Muscle layer of duodenum (tissue), 2 donors: Measurements from ENCODE around the gene PRADC1.
A peak's percentile ranks its signal among the peaks of the same experiment; 100 is the strongest.

ENCODE experiments used
- H3K27ac ChIP-seq: one replicate; pipeline ENCODE4 v1.7.0; 2013; ENCODE audit warnings: mild to moderate bottlenecking, low read length
- H3K27me3 ChIP-seq: one replicate; pipeline ENCODE4 v1.7.0; 2013; ENCODE audit warnings: low read depth, mild to moderate bottlenecking, control low read depth, low read length
- H3K36me3 ChIP-seq, 2 donors: one replicate each; pipeline ENCODE4 v1.7.0; 2013; ENCODE audit warnings: low read length in 2 of 2, control low read depth in 1 of 2, mild to moderate bottlenecking in 1 of 2; ENCODE audit not compliant: insufficient read depth in 2 of 2, control insufficient read depth in 1 of 2
- H3K4me1 ChIP-seq, 2 donors: one replicate each; pipeline ENCODE4 v1.7.0; 2013; ENCODE audit warnings: low read length in 2 of 2, mild to moderate bottlenecking in 2 of 2, control low read depth in 1 of 2, moderate library complexity in 1 of 2; ENCODE audit not compliant: insufficient read depth in 2 of 2, control insufficient read depth in 1 of 2
- H3K4me3 ChIP-seq, 2 donors: one replicate each; pipeline ENCODE4 v1.7.0; 2013; ENCODE audit warnings: low read length in 2 of 2, low read depth in 1 of 2, mild to moderate bottlenecking in 1 of 2
- H3K9me3 ChIP-seq, 2 donors: one replicate each; pipeline ENCODE4 v1.7.0; 2013; ENCODE audit warnings: low read length in 2 of 2, control low read depth in 1 of 2, mild to moderate bottlenecking in 1 of 2; ENCODE audit not compliant: control insufficient read depth in 1 of 2
- donor health status: healthy.

The PRADC1 gene

GRCh38 chr2:73249636-73250035, 16.6 kb upstream of the PRADC1 start:
- Histone ChIP-seq H3K4me1 (peaks cover 0 to 5% of the 10 kb centered on the region in 2 donors), H3K4me3 (no peak overlapping the region), H3K9me3 (no peaks in the 10 kb centered on the region), H3K27me3 (no peaks in the 10 kb centered on the region), H3K27ac (no peak overlapping the region), H3K36me3 (peaks cover 88 to 90% of the 10 kb centered on the region in 2 donors)

GRCh38 chr2:73246850-73247249, 13.8 kb upstream of the PRADC1 start:
- Histone ChIP-seq H3K4me1 (peaks cover 0 to 5% of the 10 kb centered on the region in 2 donors), H3K9me3 (no peaks in the 10 kb centered on the region), H3K27me3 (no peaks in the 10 kb centered on the region), H3K36me3 (peaks cover 87 to 88% of the 10 kb centered on the region in 2 donors), H3K27ac (no peak overlapping the region), H3K4me3 (no peak overlapping the region)

GRCh38 chr2:73244580-73244979, 11.5 kb upstream of the PRADC1 start:
- Histone ChIP-seq H3K4me3 (no peak overlapping the region), H3K27ac (no peak overlapping the region), H3K9me3 (no peaks in the 10 kb centered on the region), H3K27me3 (no peaks in the 10 kb centered on the region), H3K4me1 (peaks cover 0 to 4% of the 10 kb centered on the region in 2 donors), H3K36me3 (peaks cover 74 to 84% of the 10 kb centered on the region in 2 donors)

- H3K4me1 ChIP-seq: no peaks in the 10 kb centered on the region
- H3K27ac ChIP-seq: no peak overlapping the region
- no peaks in the 10 kb centered on the region for H3K27me3 ChIP-seq
- no peaks in the 10 kb centered on the region for H3K9me3 ChIP-seq
- peaks cover 71 to 83% of the 10 kb centered on the region in 2 donors for H3K36me3 ChIP-seq
- H3K4me3 ChIP-seq: no peak overlapping the region
Measured at GRCh38 chr2:73243884-73244570, 11.0 kb upstream of the PRADC1 start.

GRCh38 chr2:73239776-73240175, 6.7 kb upstream of the PRADC1 start:
- Histone ChIP-seq H3K4me1 (peaks cover 10 to 19% of the 10 kb centered on the region in 2 donors), H3K27ac (no peak overlapping the region), H3K36me3 (peaks cover 39 to 45% of the 10 kb centered on the region in 2 donors), H3K9me3 (no peaks in the 10 kb centered on the region), H3K27me3 (no peaks in the 10 kb centered on the region), H3K4me3 (no peak overlapping the region)

- peaks cover 31 to 37% of the 10 kb centered on the region in 2 donors for H3K36me3 ChIP-seq
- no peaks in the 10 kb centered on the region for H3K9me3 ChIP-seq
- peaks cover 11 to 20% of the 10 kb centered on the region in 2 donors for H3K4me1 ChIP-seq
- H3K27me3 ChIP-seq: no peaks in the 10 kb centered on the region
- H3K27ac ChIP-seq: no peak overlapping the region
- no peak overlapping the region for H3K4me3 ChIP-seq
Measured at GRCh38 chr2:73238976-73239375, 5.9 kb upstream of the PRADC1 start.

- Histone ChIP-seq H3K36me3 (peaks cover 24 to 30% of the 10 kb centered on the region in 2 donors), H3K4me1 (peaks cover 11 to 20% of the 10 kb centered on the region in 2 donors), H3K27me3 (no peaks in the 10 kb centered on the region), H3K4me3 (no peak overlapping the region), H3K27ac (no peak overlapping the region), H3K9me3 (no peaks in the 10 kb centered on the region)
Measured at GRCh38 chr2:73238149-73238548, 5.1 kb upstream of the PRADC1 start.

GRCh38 chr2:73237168-73237567, 4.1 kb upstream of the PRADC1 start:
- Histone ChIP-seq H3K4me3 (no peak overlapping the region), H3K9me3 (no peaks in the 10 kb centered on the region), H3K4me1 (peaks cover 15 to 26% of the 10 kb centered on the region in 2 donors), H3K36me3 (peaks cover 17 to 23% of the 10 kb centered on the region in 2 donors), H3K27ac (no peak overlapping the region), H3K27me3 (no peaks in the 10 kb centered on the region)

- Histone ChIP-seq H3K27me3 (no peaks in the 10 kb centered on the region), H3K27ac (peak overlapping the region; percentile 90), H3K4me3 (peak overlapping the region; percentile 91 to 93), H3K4me1 (peaks cover 15 to 26% of the 10 kb centered on the region in 2 donors), H3K9me3 (no peaks in the 10 kb centered on the region), H3K36me3 (peaks cover 17 to 18% of the 10 kb centered on the region in 2 donors)
Measured at GRCh38 chr2:73235315-73236028, 2.4 kb upstream of the PRADC1 start.

- Histone ChIP-seq H3K9me3 (no peaks in the 10 kb centered on the region), H3K27me3 (no peaks in the 10 kb centered on the region), H3K27ac (peak within 1 kb of the TSS; percentile 90), H3K4me1 (peaks cover 15 to 26% of the 10 kb centered on the region in 2 donors), H3K36me3 (peaks cover 6 to 7% of the 10 kb centered on the region in 2 donors), H3K4me3 (peak within 1 kb of the TSS; percentile 91 to 93)
Measured at GRCh38 chr2:73233932-73234832, 1.1 kb upstream of the PRADC1 start, which contains the start of gene CCT7. Gene CCT7, plus strand, starts transcription at chr2:73234308. Its CDS starts 71 bp downstream, at chr2:73234379.
